Stomach (tissue), 9 donors: ENCODE results near the gene B4GALNT3. TPM values are rescaled to one million over a fixed set of nuclear protein-coding genes. Genes with fewer than 3 reads are reported as not detected.

ENCODE experiments used
- DNase-seq, 2 donors: peaks; one replicate each; pipeline versions ENCODE4 v3.0.0 to v3.0.0-alpha.2; 2013 to 2019
- H3K27ac ChIP-seq, 5 donors: fragments of 200-600 bp in 4 of 5; sonication (generic) in 4 of 5; one replicate each; pipeline ENCODE4 v1.5.1; 2013 to 2019; ENCODE audit warnings: mild to moderate bottlenecking in 1 of 5, moderate library complexity in 1 of 5
- H3K27me3 ChIP-seq, 3 donors: fragments of 200-600 bp; sonication (generic); one replicate each; pipeline ENCODE4 v1.5.1; 2017 to 2019; ENCODE audit warnings: mixed run types in 1 of 3
- H3K36me3 ChIP-seq, 4 donors: fragments of 200-600 bp; sonication (generic); 1 replicate in 3 of 4; 2 replicates in 1 of 4; pipeline ENCODE4 v1.5.1; 2016 to 2019
- H3K4me1 ChIP-seq, 4 donors: fragments of 200-600 bp; sonication (generic); one replicate each; pipeline ENCODE4 v1.5.1; 2016 to 2019
- H3K4me3 ChIP-seq, 4 donors: fragments of 200-600 bp; sonication (generic) in 3 of 4; one replicate each; pipeline ENCODE4 v1.5.1; 2016 to 2019; ENCODE audit warnings: mild to moderate bottlenecking in 1 of 4
- H3K9me3 ChIP-seq, 4 donors: fragments of 200-600 bp; sonication (generic); one replicate each; pipeline ENCODE4 v1.5.1; 2016 to 2019
- CTCF ChIP-seq, 7 experiments: fragments of 450-650 bp in 4 of 7; fragments of 200-600 bp in 3 of 7; sonication (generic) in 3 of 7; IDR thresholded peaks; one replicate each; pipeline ENCODE4 v1.5.1; 2016 to 2019; ENCODE audit warnings: antibody characterized with exemption in 7 of 7, control low read depth in 2 of 7, mild to moderate bottlenecking in 1 of 7
- EP300 ChIP-seq: sonication (generic); formaldehyde crosslinking; IDR thresholded peaks from one replicate; pipeline ENCODE4 v1.6.1; 2017; ENCODE audit warnings: antibody characterized with exemption
- POLR2A ChIP-seq, 4 donors: fragments of 450-650 bp; IDR thresholded peaks; one replicate each; pipeline ENCODE4 v1.6.1; 2016; ENCODE audit warnings: antibody characterized with exemption in 4 of 4, control low read depth in 2 of 4, mild to moderate bottlenecking in 1 of 4, moderate library complexity in 1 of 4
- POLR2AphosphoS5 ChIP-seq, 3 donors: sonication (generic); formaldehyde crosslinking; IDR thresholded peaks; one replicate each; pipeline ENCODE4 v1.6.1; 2016; ENCODE audit warnings: antibody characterized with exemption in 3 of 3
- WGBS, 5 donors: extraction: QIAGEN DNeasy Blood & Tissue Kit in 3 of 5; methylation state at CpG; one replicate each; pipeline versions ENCODE4 v1.1.5 to v1.1.7; 2013 to 2018; 5-methylcytosine and 5-hydroxymethylcytosine counted together
- intact Hi-C: fragments of 100-400 bp; cut with DNase I; formaldehyde crosslinking; loops from one replicate; pipeline ENCODE4 v1.15.1; 2023; ENCODE audit warnings: low total_unique reads
- polyA plus RNA-seq, 3 donors: library from polyadenylated mRNA; stranded (reverse); fragments of 200-250 nt; gene quantifications; one replicate each; pipeline ENCODE4 v1.2.3, GENCODE V29; 2013
- total RNA-seq, 5 donors: library from RNA; depleted of rRNA; stranded (reverse); fragments of >200 nt; gene quantifications; one replicate each; pipeline versions ENCODE4 v1.1.0 to v1.2.3, GENCODE V29; 2014 to 2016
- donor health status: healthy with polysubstance abuse.
- donor health status: Bipolar disorder and iron deficiency.
- donor health status: healthy.

The B4GALNT3 gene
- total and polyA plus RNA-seq, 8 donors: 20.8 to 332 (median 71.0) TPM

- Histone ChIP-seq H3K4me1 (peaks cover 4 to 14% (median 11%) of the 10 kb centered on the region in 4 donors), H3K4me3 (no peak overlapping the region), H3K27ac (no peak overlapping the region), H3K36me3 (no peaks in the 10 kb centered on the region), H3K9me3 (peaks cover 0 to 4% (median 0%) of the 10 kb centered on the region in 4 donors), H3K27me3 (no peaks in the 10 kb centered on the region)
- TF ChIP-seq EP300 (no peak), POLR2AphosphoS5 (IDR thresholded peaks at IDR 0.05) (no peak), POLR2A (IDR thresholded peaks at IDR 0.05) (no peak), CTCF (IDR thresholded peaks at IDR 0.05) (no peak)
- DNase-seq: no peak
- intact Hi-C loops: no loop called here
- WGBS, 5 donors: 86 to 88% (median 87%) methylated on average over 15 to 18 of the region's 18 CpGs
Observed at GRCh38 chr12:587132-588023, 127.6 kb downstream of the B4GALNT3 start.

- H3K27ac ChIP-seq: no peak overlapping the region
Observed at GRCh38 chr12:588024-588322, 128.2 kb downstream of the B4GALNT3 start.

GRCh38 chr12:588646-589045 is 128.9 kb downstream of the B4GALNT3 start:
- intact Hi-C loops: no loop called here
- H3K27ac ChIP-seq: no peak overlapping the region
- H3K4me3 ChIP-seq: no peak overlapping the region
- TF ChIP-seq EP300 (no peak), POLR2AphosphoS5 (IDR thresholded peaks at IDR 0.05) (no peak), POLR2A (IDR thresholded peaks at IDR 0.05) (no peak), CTCF (IDR thresholded peaks at IDR 0.05) (no peak)
- DNase-seq: no peak
- H3K9me3 ChIP-seq: peaks cover 0 to 4% (median 0%) of the 10 kb centered on the region in 4 donors
- no peaks in the 10 kb centered on the region for H3K27me3 ChIP-seq
- H3K36me3 ChIP-seq: no peaks in the 10 kb centered on the region
- peaks cover 4 to 14% (median 12%) of the 10 kb centered on the region in 4 donors for H3K4me1 ChIP-seq
- WGBS, 5 donors: 91 to 97% (median 94%) methylated on average over 4 of the region's 4 CpGs

More at GRCh38 chr12:588024-588322, 128.2 kb downstream of the B4GALNT3 start:
- no peak overlapping the region for H3K4me3 ChIP-seq
- 83 to 97% (median 93%) methylated on average over 9 to 10 of the region's 10 CpGs for WGBS, 5 donors
- H3K9me3 ChIP-seq: peaks cover 0 to 4% (median 0%) of the 10 kb centered on the region in 4 donors
- H3K4me1 ChIP-seq: peaks cover 4 to 14% (median 12%) of the 10 kb centered on the region in 4 donors
- intact Hi-C loops: no loop called here
- H3K36me3 ChIP-seq: no peaks in the 10 kb centered on the region
- no peak for DNase-seq
- TF ChIP-seq CTCF (IDR thresholded peaks at IDR 0.05) (no peak), EP300 (no peak), POLR2AphosphoS5 (IDR thresholded peaks at IDR 0.05) (no peak), POLR2A (IDR thresholded peaks at IDR 0.05) (no peak)
- no peaks in the 10 kb centered on the region for H3K27me3 ChIP-seq

GRCh38 chr12:590206-590750 is 130.5 kb downstream of the B4GALNT3 start:
- H3K36me3 ChIP-seq: no peaks in the 10 kb centered on the region
- peaks cover 4 to 14% (median 12%) of the 10 kb centered on the region in 4 donors for H3K4me1 ChIP-seq
- intact Hi-C loops: no loop called here
- H3K4me3 ChIP-seq: no peak overlapping the region
- H3K9me3 ChIP-seq: peaks cover 0 to 4% (median 0%) of the 10 kb centered on the region in 4 donors
- no peaks in the 10 kb centered on the region for H3K27me3 ChIP-seq
- TF ChIP-seq EP300 (no peak), POLR2A (IDR thresholded peaks at IDR 0.05) (no peak), CTCF (IDR thresholded peaks at IDR 0.05) (no peak)
- DNase-seq: no peak
- H3K27ac ChIP-seq: no peak overlapping the region
- WGBS, 5 donors: 77 to 86% (median 80%) methylated on average over 12 to 14 of the region's 14 CpGs
